Activated CD4-positive, alpha-beta T cell treated with anti-CD3 and anti-CD28 coated beads, Interleukin-2, amount 10 ng/mL, durations not matched to agents 24 days and 14 days (primary cell): ENCODE results near the gene ZNF619. TPM values are rescaled to one million over a fixed set of nuclear protein-coding genes. Genes with fewer than 3 reads are reported as not detected.

ENCODE experiments used
- DNase-seq: peaks from one replicate; pipeline ENCODE4 v3.0.0; 2022
- H3K27ac Mint-ChIP-seq: one replicate; pipeline ENCODE4 v1.8.0; 2022; ENCODE audit warnings: mild to moderate bottlenecking, mixed read lengths
- H3K27me3 Mint-ChIP-seq: one replicate; pipeline ENCODE4 v1.8.0; 2022; ENCODE audit warnings: mixed read lengths
- H3K36me3 Mint-ChIP-seq: one replicate; pipeline ENCODE4 v1.8.0; 2022; ENCODE audit warnings: low read depth, mild to moderate bottlenecking, mixed read lengths
- H3K4me1 Mint-ChIP-seq: one replicate; pipeline ENCODE4 v1.8.0; 2021; ENCODE audit warnings: mixed read lengths
- H3K4me3 Mint-ChIP-seq: one replicate; pipeline ENCODE4 v1.8.0; 2022; ENCODE audit warnings: mild to moderate bottlenecking, moderate library complexity, mixed read lengths
- H3K9me3 Mint-ChIP-seq: one replicate; pipeline ENCODE4 v1.8.0; 2021; ENCODE audit warnings: mixed read lengths
- intact Hi-C: fragments of 100-400 bp; cut with micrococcal nuclease; formaldehyde crosslinking; loops from one replicate; pipeline ENCODE4 v1.15.1; 2023
- total RNA-seq: library from RNA; stranded (reverse); gene quantifications from 2 replicates; pipeline ENCODE4 v1.2.3, GENCODE V29; 2022

Gene ZNF619
- total RNA-seq, 1 donor from 2014 or later, result 6.1 TPM

- no peaks in the 10 kb centered on the region for H3K4me1 Mint-ChIP-seq
- no peak overlapping the region for H3K27ac Mint-ChIP-seq
- DNase-seq, result no peak
- H3K27me3 Mint-ChIP-seq, result no peaks in the 10 kb centered on the region
- peaks cover 10% of the 10 kb centered on the region for H3K36me3 Mint-ChIP-seq
- no peak overlapping the region for H3K4me3 Mint-ChIP-seq
- peaks cover 5% of the 10 kb centered on the region for H3K9me3 Mint-ChIP-seq
- intact Hi-C loops, result no loop called here
Observed at GRCh38 chr3:40494698-40495097, 17.8 kb downstream of the ZNF619 start.

- intact Hi-C loops, result no loop called here
- no peak overlapping the region for H3K4me3 Mint-ChIP-seq
Observed at GRCh38 chr3:40497288-40497687, 20.4 kb downstream of the ZNF619 start.

GRCh38 chr3:40499952-40500351 is 23.0 kb downstream of the ZNF619 start:
- Mint-ChIP-seq H3K9me3 (no peaks in the 10 kb centered on the region), H3K4me3 (no peak overlapping the region), H3K27ac (no peak overlapping the region), H3K36me3 (peaks cover 2% of the 10 kb centered on the region), H3K27me3 (peaks cover 3% of the 10 kb centered on the region), H3K4me1 (peaks cover 5% of the 10 kb centered on the region)
- no peak for DNase-seq
- intact Hi-C loops, result no loop called here

More at GRCh38 chr3:40497288-40497687, 20.4 kb downstream of the ZNF619 start:
- no peaks in the 10 kb centered on the region for H3K4me1 Mint-ChIP-seq
- no peaks in the 10 kb centered on the region for H3K36me3 Mint-ChIP-seq
- H3K27ac Mint-ChIP-seq, result no peak overlapping the region
- no peaks in the 10 kb centered on the region for H3K9me3 Mint-ChIP-seq
- peaks cover 2% of the 10 kb centered on the region for H3K27me3 Mint-ChIP-seq
- DNase-seq, result no peak

GRCh38 chr3:40502034-40502433 is 25.1 kb downstream of the ZNF619 start:
- no peak overlapping the region for H3K27ac Mint-ChIP-seq
- no peak overlapping the region for H3K4me3 Mint-ChIP-seq
- no peaks in the 10 kb centered on the region for H3K9me3 Mint-ChIP-seq
- H3K36me3 Mint-ChIP-seq, result peaks cover 2% of the 10 kb centered on the region
- H3K27me3 Mint-ChIP-seq, result peaks cover 3% of the 10 kb centered on the region
- intact Hi-C loops, result no loop called here
- no peak for DNase-seq
- peaks cover 15% of the 10 kb centered on the region for H3K4me1 Mint-ChIP-seq

- intact Hi-C loops, result loop anchor here (2.0 kb wide), 1 partner anchor 20 kb away; the partner anchor contains the start of gene ZNF621
- Mint-ChIP-seq H3K36me3 (peaks cover 11% of the 10 kb centered on the region), H3K27me3 (peaks cover 3% of the 10 kb centered on the region), H3K27ac (peak overlapping the region; percentile 67), H3K4me1 (peaks cover 17% of the 10 kb centered on the region), H3K9me3 (no peaks in the 10 kb centered on the region), H3K4me3 (peak overlapping the region; percentile 94)
- DNase-seq, result no peak
Observed at GRCh38 chr3:40504636-40505430, 27.9 kb downstream of the ZNF619 start.

GRCh38 chr3:40505599-40506462 is 28.9 kb downstream of the ZNF619 start, which contains the start of gene ZNF620:
Gene ZNF620, plus strand, starts transcription at chr3:40506039. Its CDS starts 314 bp downstream, at chr3:40506353.
- Mint-ChIP-seq H3K4me1 (peaks cover 17% of the 10 kb centered on the region), H3K4me3 (peak within 1 kb of the TSS; percentile 94), H3K27me3 (peaks cover 2% of the 10 kb centered on the region), H3K27ac (peak within 1 kb of the TSS; percentile 82), H3K36me3 (peaks cover 18% of the 10 kb centered on the region), H3K9me3 (no peaks in the 10 kb centered on the region)
- peak; percentile 82 for DNase-seq
- intact Hi-C loops, result loop anchor here (2.0 kb wide), 3 partner anchors 19 to 53 kb away; partner anchors contain the start of genes ZNF619 and ZNF621

- DNase-seq, result no peak
- no peak overlapping the region for H3K27ac Mint-ChIP-seq
- intact Hi-C loops, result no loop called here
- H3K4me3 Mint-ChIP-seq, result no peak overlapping the region
- H3K4me1 Mint-ChIP-seq, result peaks cover 7% of the 10 kb centered on the region
- no peaks in the 10 kb centered on the region for H3K27me3 Mint-ChIP-seq
- peaks cover 36% of the 10 kb centered on the region for H3K36me3 Mint-ChIP-seq
- no peaks in the 10 kb centered on the region for H3K9me3 Mint-ChIP-seq
Observed at GRCh38 chr3:40511031-40511718, 34.3 kb downstream of the ZNF619 start.

- intact Hi-C loops, result no loop called here
- H3K9me3 Mint-ChIP-seq, result no peaks in the 10 kb centered on the region
- H3K27ac Mint-ChIP-seq, result no peak overlapping the region
- DNase-seq, result no peak
- peaks cover 25% of the 10 kb centered on the region for H3K36me3 Mint-ChIP-seq
- H3K27me3 Mint-ChIP-seq, result no peaks in the 10 kb centered on the region
- H3K4me3 Mint-ChIP-seq, result no peak overlapping the region
- H3K4me1 Mint-ChIP-seq, result no peaks in the 10 kb centered on the region
Observed at GRCh38 chr3:40516201-40516600, 39.3 kb downstream of the ZNF619 start.

GRCh38 chr3:40518067-40518466 is 41.1 kb downstream of the ZNF619 start:
- no peak overlapping the region for H3K27ac Mint-ChIP-seq
- no peak for DNase-seq
- H3K4me3 Mint-ChIP-seq, result no peak overlapping the region
- H3K9me3 Mint-ChIP-seq, result no peaks in the 10 kb centered on the region
- intact Hi-C loops, result no loop called here
- no peaks in the 10 kb centered on the region for H3K27me3 Mint-ChIP-seq
- peaks cover 25% of the 10 kb centered on the region for H3K36me3 Mint-ChIP-seq
- H3K4me1 Mint-ChIP-seq, result no peaks in the 10 kb centered on the region

GRCh38 chr3:40518848-40519247 is 41.9 kb downstream of the ZNF619 start:
- intact Hi-C loops, result no loop called here
- Mint-ChIP-seq H3K27me3 (no peaks in the 10 kb centered on the region), H3K4me1 (peaks cover 2% of the 10 kb centered on the region), H3K4me3 (no peak overlapping the region), H3K9me3 (no peaks in the 10 kb centered on the region), H3K36me3 (peaks cover 24% of the 10 kb centered on the region), H3K27ac (no peak overlapping the region)
- no peak for DNase-seq

GRCh38 chr3:40521254-40521653 is 44.3 kb downstream of the ZNF619 start:
- DNase-seq, result no peak
- intact Hi-C loops, result loop anchor here (5.0 kb wide), 1 partner anchor 681 kb away; no protein-coding TSS in a partner anchor
- Mint-ChIP-seq H3K27ac (no peak overlapping the region), H3K9me3 (peaks cover under 1% of the 10 kb centered on the region), H3K27me3 (no peaks in the 10 kb centered on the region), H3K4me1 (peaks cover 14% of the 10 kb centered on the region), H3K36me3 (peaks cover 18% of the 10 kb centered on the region), H3K4me3 (no peak overlapping the region)

- Mint-ChIP-seq H3K36me3 (peaks cover 33% of the 10 kb centered on the region), H3K4me3 (peak overlapping the region; percentile 92), H3K4me1 (peaks cover 20% of the 10 kb centered on the region), H3K27ac (peak overlapping the region; percentile 85), H3K27me3 (no peaks in the 10 kb centered on the region), H3K9me3 (peaks cover 7% of the 10 kb centered on the region)
- intact Hi-C loops, result loop anchor here (1.0 to 5.0 kb wide), 6 partner anchors 19 to 679 kb away; partner anchors contain the start of genes EIF1B, RPL14 and ZNF619
- DNase-seq, result no peak
Observed at GRCh38 chr3:40523781-40524180, 46.9 kb downstream of the ZNF619 start.

GRCh38 chr3:40524222-40524567 is 47.3 kb downstream of the ZNF619 start:
- peak overlapping the region; percentile 85 for H3K27ac Mint-ChIP-seq
- H3K36me3 Mint-ChIP-seq, result peaks cover 36% of the 10 kb centered on the region
- H3K9me3 Mint-ChIP-seq, result peaks cover 7% of the 10 kb centered on the region
- no peak for DNase-seq
- peaks cover 20% of the 10 kb centered on the region for H3K4me1 Mint-ChIP-seq
- H3K4me3 Mint-ChIP-seq, result peak overlapping the region; percentile 92
- intact Hi-C loops, result loop anchor here (1.0 to 5.0 kb wide), 6 partner anchors 19 to 678 kb away; partner anchors contain the start of genes EIF1B, RPL14 and ZNF619
- no peaks in the 10 kb centered on the region for H3K27me3 Mint-ChIP-seq
